PC-3 (cell line): Measurements from ENCODE around the gene PKDREJ. TPM values are rescaled to one million over a fixed set of nuclear protein-coding genes. Genes with fewer than 3 reads are reported as not detected.

ENCODE experiments used
- ATAC-seq: fragments of 200-7000 bp; cut with Tn5 transposase; 2 replicates; pipeline ENCODE4 v1.9.1; 2020; ENCODE audit warnings: mild to moderate bottlenecking, moderate library complexity
- BruUV-seq: library from RNA; stranded (reverse); fragments of 400-500 nt; replicated peaks from 2 replicates; lab custom pipeline; 2021; lab: Mats Ljungman, UMichigan
- CTCF ChIA-PET: fragments of 300-600 bp; sonication (Branson Sonifier 250); formaldehyde crosslinking; loops from one replicate; lab custom pipeline; 2022; ENCODE audit warnings: antibody characterized with exemption; lab: Charles Lee
- POLR2A ChIA-PET: fragments of 300-600 bp; sonication (Branson Sonifier 250); formaldehyde crosslinking; loops from one replicate; lab custom pipeline; 2022; ENCODE audit warnings: antibody characterized with exemption; ENCODE audit not compliant: unreplicated experiment; lab: Charles Lee
- DNase-seq: peaks from one replicate; pipeline ENCODE4 v3.0.0-alpha.2; 2015
- H2AFZ ChIP-seq: fragments of 300-600 bp; sonication (generic); 2 replicates; pipeline ENCODE4 v1.6.0; 2016; ENCODE audit warnings: antibody characterized with exemption, low read length
- H3F3A ChIP-seq: fragments of 300-600 bp; sonication (generic); one replicate; pipeline ENCODE4 v1.6.0; 2017; ENCODE audit warnings: antibody characterized with exemption, low read length, control low read depth, mild to moderate bottlenecking; ENCODE audit not compliant: unreplicated experiment
- H3K27ac ChIP-seq: fragments of 300-600 bp; sonication (generic); 2 replicates; pipeline ENCODE4 v1.5.1; 2016; ENCODE audit warnings: mild to moderate bottlenecking, low read length
- H3K27me3 ChIP-seq: fragments of 300-600 bp; sonication (generic); 2 replicates; pipeline ENCODE4 v1.6.1; 2016; ENCODE audit warnings: low read length, mixed read lengths
- H3K36me3 ChIP-seq: fragments of 300-600 bp; sonication (generic); 2 replicates; pipeline ENCODE4 v1.6.1; 2016; ENCODE audit warnings: low read depth, mixed run types, low read length, mixed read lengths
- H3K4me1 ChIP-seq: fragments of 300-600 bp; sonication (generic); 2 replicates; pipeline ENCODE4 v1.5.1; 2016; ENCODE audit warnings: low read length; ENCODE audit not compliant: insufficient read depth
- H3K4me2 ChIP-seq: fragments of 300-600 bp; sonication (generic); 2 replicates; pipeline ENCODE4 v1.6.0; 2016; ENCODE audit warnings: low read length
- H3K4me3 ChIP-seq: fragments of 300-600 bp; sonication (generic); 2 replicates; pipeline ENCODE4 v1.5.1; 2016; ENCODE audit warnings: mild to moderate bottlenecking, low read length, mixed read lengths
- H3K79me2 ChIP-seq: fragments of 300-600 bp; sonication (generic); 2 replicates; pipeline ENCODE4 v1.6.1; 2017; ENCODE audit warnings: low read length, mixed read lengths
- H3K9ac ChIP-seq: fragments of 300-600 bp; sonication (generic); 2 replicates; pipeline ENCODE4 v1.6.0; 2016; ENCODE audit warnings: mild to moderate bottlenecking, low read length
- H3K9me2 ChIP-seq: fragments of 300-600 bp; sonication (generic); replicated peaks from 2 replicates; pipeline ENCODE4 v1.6.1; 2016; ENCODE audit warnings: mixed run types, low read length, mixed read lengths
- H3K9me3 ChIP-seq: fragments of 300-600 bp; sonication (generic); 2 replicates; pipeline ENCODE4 v1.6.1; 2016; ENCODE audit warnings: low read length, mixed read lengths
- H4K20me1 ChIP-seq: fragments of 300-600 bp; sonication (generic); 2 replicates; pipeline ENCODE4 v1.6.1; 2016; ENCODE audit warnings: low read length, mixed read lengths
- CTCF ChIP-seq: fragments of 300-600 bp; sonication (generic); conservative IDR thresholded peaks from 2 replicates; pipeline ENCODE4 v1.5.1; 2017; ENCODE audit warnings: antibody characterized with exemption, low read depth, mild to moderate bottlenecking, low read length
- EZH2 ChIP-seq: fragments of 300-600 bp; sonication (generic); IDR thresholded peaks from one replicate; pipeline ENCODE4 v1.6.1; 2017; ENCODE audit warnings: antibody characterized with exemption, mild to moderate bottlenecking, low read length; ENCODE audit not compliant: unreplicated experiment
- EZH2phosphoT487 ChIP-seq: fragments of 300-600 bp; sonication (generic); IDR thresholded peaks from 2 replicates; pipeline ENCODE4 v1.6.1; 2018; ENCODE audit warnings: mild to moderate bottlenecking, antibody characterized with exemption, low read length, borderline replicate concordance
- intact Hi-C: fragments of 100-400 bp; cut with micrococcal nuclease; formaldehyde crosslinking; loops from 2 replicates; pipeline ENCODE4 v1.9.0; 2023
- total RNA-seq: library from RNA; depleted of rRNA; stranded (reverse); fragments of >200 nt; gene quantifications from 2 replicates; pipeline ENCODE4 v1.2.3, GENCODE V29; 2014

Gene PKDREJ
- total RNA-seq, 1 experiment from 2014 or later = not detected

GRCh38 chr22:46247443-46247975 lies 15.6 kb downstream of the PKDREJ start:
- Histone ChIP-seq H4K20me1 (no peaks in the 10 kb centered on the region), H3K9me3 (no peaks in the 10 kb centered on the region), H3K9me2 (no peaks in the 10 kb centered on the region), H2AFZ (no peak overlapping the region), H3K4me1 (peaks cover 15% of the 10 kb centered on the region), H3K36me3 (no peaks in the 10 kb centered on the region), H3K27ac (no peak overlapping the region), H3K79me2 (peaks cover 25% of the 10 kb centered on the region), H3K9ac (no peak overlapping the region), H3K4me3 (no peak overlapping the region), H3K27me3 (no peaks in the 10 kb centered on the region), H3F3A (no peaks in the 10 kb centered on the region), H3K4me2 (no peak overlapping the region)
- TF ChIP-seq EZH2phosphoT487 (no peak), EZH2 (no peak), CTCF (no peak)
- no peak for ATAC-seq
- intact Hi-C loops = no loop called here
- BruUV-seq = no TSS peak
- ChIA-PET POLR2A (interaction anchor here (0.6 kb wide), 1 partner anchor 88 kb away, joined by 3 read pairs; no protein-coding TSS in a partner anchor), CTCF (no interaction called here)
- DNase-seq = no peak

GRCh38 chr22:46246178-46246577 lies 17.0 kb downstream of the PKDREJ start:
- no peaks in the 10 kb centered on the region for H3K9me3 ChIP-seq
- peaks cover 7% of the 10 kb centered on the region for H3K4me1 ChIP-seq
- DNase-seq (no peak), ATAC-seq (no peak)
- no peak overlapping the region for H3K9ac ChIP-seq
- H3K4me2 ChIP-seq = no peak overlapping the region
- H2AFZ ChIP-seq = no peak overlapping the region
- H3K79me2 ChIP-seq = peaks cover 14% of the 10 kb centered on the region
- no peaks in the 10 kb centered on the region for H3K9me2 ChIP-seq
- H3K4me3 ChIP-seq = no peak overlapping the region
- H3K27ac ChIP-seq = no peak overlapping the region
- no peaks in the 10 kb centered on the region for H3K36me3 ChIP-seq
- CTCF ChIA-PET = no interaction called here
- POLR2A ChIA-PET = interaction anchor here (0.5 kb wide), 1 partner anchor 68 kb away, joined by 4 read pairs; no protein-coding TSS in a partner anchor
- TF ChIP-seq CTCF (no peak), EZH2 (no peak), EZH2phosphoT487 (no peak)
- no peaks in the 10 kb centered on the region for H3K27me3 ChIP-seq
- no peaks in the 10 kb centered on the region for H3F3A ChIP-seq
- no TSS peak for BruUV-seq
- no peaks in the 10 kb centered on the region for H4K20me1 ChIP-seq
- intact Hi-C loops = no loop called here

GRCh38 chr22:46245511-46245910 lies 17.6 kb downstream of the PKDREJ start:
- H3K9ac ChIP-seq = no peak overlapping the region
- no peaks in the 10 kb centered on the region for H4K20me1 ChIP-seq
- DNase-seq (no peak), ATAC-seq (no peak)
- H3K4me1 ChIP-seq = peaks cover under 1% of the 10 kb centered on the region; the same call in 1 of the 2 replicates
- TF ChIP-seq CTCF (no peak), EZH2phosphoT487 (no peak), EZH2 (no peak)
- H3K27me3 ChIP-seq = no peaks in the 10 kb centered on the region
- H3K27ac ChIP-seq = no peak overlapping the region
- H3K9me3 ChIP-seq = no peaks in the 10 kb centered on the region
- H3K4me3 ChIP-seq = no peak overlapping the region
- H2AFZ ChIP-seq = no peak overlapping the region
- POLR2A ChIA-PET = no interaction called here
- no peaks in the 10 kb centered on the region for H3K9me2 ChIP-seq
- BruUV-seq = no TSS peak
- no peaks in the 10 kb centered on the region for H3K36me3 ChIP-seq
- CTCF ChIA-PET = no interaction called here
- H3F3A ChIP-seq = no peaks in the 10 kb centered on the region
- H3K4me2 ChIP-seq = no peak overlapping the region
- H3K79me2 ChIP-seq = peaks cover 8% of the 10 kb centered on the region
- intact Hi-C loops = no loop called here
